HG03095 (cell line): ENCODE data around the gene ANKRD33B.
"Not testable (repeated sequence)": the region's sequence is repeated elsewhere in the genome, so short reads cannot be mapped to it uniquely, and the experiment has no call there.

Experiments
- ATAC-seq: cut with Tn5 transposase; IDR thresholded peaks from one replicate; pipeline ENCODE4 v1.9.1; 2021; ENCODE audit warnings: moderate library complexity; ENCODE audit not compliant: unreplicated experiment

Gene ANKRD33B

DNA sequence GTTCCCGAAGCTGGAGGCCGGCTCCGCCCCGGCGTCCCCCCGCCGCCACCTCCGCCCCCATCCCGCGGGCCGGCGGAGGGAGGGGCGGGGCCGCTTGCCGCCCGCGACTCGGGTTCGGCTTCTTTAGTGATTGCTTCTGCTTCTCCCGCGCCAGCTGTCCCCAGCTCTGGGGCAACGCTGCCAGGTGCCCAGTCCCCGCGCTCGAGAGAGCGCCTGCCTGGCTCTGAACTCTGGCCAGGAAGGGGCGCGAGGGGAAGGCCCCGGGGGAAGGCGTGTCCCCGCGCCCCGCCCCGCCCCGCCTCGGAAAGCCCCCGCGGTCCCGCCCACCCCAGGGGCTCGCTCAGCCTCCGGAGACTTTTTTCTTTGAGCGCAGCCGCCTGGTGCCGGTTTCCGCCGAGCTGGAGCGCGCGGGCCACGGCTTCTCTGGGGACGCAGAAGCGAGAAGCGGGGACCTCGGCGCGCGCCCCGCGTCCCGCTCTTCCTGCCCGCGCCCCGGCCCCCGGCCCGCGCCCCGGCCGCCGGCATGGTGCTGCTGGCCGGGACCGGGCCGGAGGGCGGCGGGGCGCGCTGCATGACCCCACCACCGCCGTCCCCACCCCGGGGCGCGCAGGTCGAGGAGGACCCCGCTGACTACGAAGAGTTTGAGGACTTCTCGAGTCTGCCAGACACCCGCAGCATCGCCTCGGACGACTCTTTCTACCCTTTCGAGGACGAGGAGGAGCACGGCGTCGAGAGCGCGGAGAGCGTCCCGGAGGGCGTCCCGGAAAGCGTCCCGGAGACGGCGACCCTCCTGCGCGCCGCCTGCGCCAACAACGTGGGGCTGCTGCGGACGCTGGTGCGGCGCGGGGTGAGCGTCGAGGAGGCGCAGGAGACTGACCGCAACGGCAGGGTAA lies at the start of gene ANKRD33B:
Gene ANKRD33B (plus strand): TSS at position 126 of the 893 bp plus-strand sequence. CDS start 398 bp downstream, at position 524.
- peak; percentile 47 for ATAC-seq

GRCh38 chr5:10514572-10514971 lies 49.3 kb upstream of the ANKRD33B start:
- not testable (repeated sequence) for ATAC-seq

DNA sequence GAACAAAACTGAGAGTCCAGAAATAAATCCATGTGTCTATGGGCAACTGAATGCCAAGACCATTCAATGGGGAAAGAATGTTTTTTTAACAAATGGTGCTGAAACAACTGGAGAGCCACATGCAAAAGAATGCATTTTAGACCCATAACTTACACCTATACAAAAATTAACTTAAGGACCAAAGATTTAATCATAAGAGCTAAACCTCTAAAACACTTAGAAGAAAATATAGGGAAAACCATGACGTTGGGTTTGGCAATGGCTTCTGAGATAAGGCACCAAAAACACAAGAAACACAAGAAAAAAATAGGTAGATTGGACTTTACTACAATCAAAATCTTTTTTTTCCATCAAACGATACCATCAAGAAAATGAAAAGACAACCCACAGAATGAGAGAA lies 48.4 kb upstream of the ANKRD33B start:
- ATAC-seq = no peak

DNA sequence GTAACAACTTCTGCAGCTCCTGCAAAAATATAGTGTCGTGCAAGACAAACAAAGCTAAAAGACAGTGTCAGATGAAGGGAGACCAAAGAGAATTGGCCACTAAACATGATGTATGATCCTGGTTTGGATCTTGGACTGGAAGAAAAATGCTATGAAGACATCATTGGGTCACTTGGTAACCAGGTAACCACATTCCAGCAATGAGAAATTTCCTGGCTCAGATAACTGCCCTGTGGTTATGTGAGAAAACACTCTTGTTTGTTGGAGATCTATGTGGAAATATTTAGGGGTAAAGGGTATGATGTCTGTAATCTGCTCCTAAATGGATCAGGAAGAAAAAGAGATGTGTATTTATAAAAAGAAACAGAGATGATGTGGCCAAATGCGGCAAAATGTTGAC lies 45.5 kb upstream of the ANKRD33B start:
- no peak for ATAC-seq

DNA sequence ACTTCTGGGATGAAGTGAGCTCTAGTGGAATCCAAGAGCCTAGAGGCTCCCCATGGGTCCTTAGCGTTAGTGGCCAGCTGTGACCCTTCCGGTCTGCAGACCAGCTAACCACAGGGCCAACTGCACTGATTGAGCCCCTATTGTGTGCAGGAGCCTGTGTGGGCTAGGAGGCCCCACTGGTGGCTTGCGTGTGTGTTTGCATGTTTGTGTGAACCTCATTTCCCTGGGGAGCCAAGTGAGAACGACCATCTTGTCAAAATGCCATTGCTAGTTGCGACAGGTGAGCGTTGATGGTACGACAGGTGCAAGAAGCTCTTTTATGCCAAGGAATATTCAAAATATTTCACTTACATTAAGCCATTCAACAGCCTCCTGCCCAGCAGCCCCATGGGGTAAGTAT lies 44.1 kb upstream of the ANKRD33B start:
- no peak for ATAC-seq

DNA sequence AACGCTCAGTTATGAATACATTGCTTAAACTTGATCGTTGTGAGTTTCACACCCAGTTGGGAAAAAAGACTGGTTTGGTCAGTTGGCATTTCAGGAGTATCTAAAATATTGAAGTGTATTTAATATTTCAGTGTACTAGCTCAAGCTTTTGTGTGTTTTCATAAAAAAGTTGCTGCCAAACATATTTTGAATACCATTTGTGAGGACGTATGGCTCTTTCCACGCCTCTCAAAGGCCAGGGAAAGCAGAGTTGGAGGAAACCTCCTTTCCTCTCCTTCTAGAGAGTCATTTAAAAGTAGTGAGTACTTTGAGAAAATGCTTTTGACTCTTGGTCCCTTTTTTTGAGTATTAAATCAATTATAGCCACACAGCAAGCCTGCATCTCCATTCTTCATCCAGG lies 43.2 kb upstream of the ANKRD33B start:
- no peak for ATAC-seq

GRCh38 chr5:10521466-10522223 lies 42.2 kb upstream of the ANKRD33B start:
- ATAC-seq = no peak

DNA sequence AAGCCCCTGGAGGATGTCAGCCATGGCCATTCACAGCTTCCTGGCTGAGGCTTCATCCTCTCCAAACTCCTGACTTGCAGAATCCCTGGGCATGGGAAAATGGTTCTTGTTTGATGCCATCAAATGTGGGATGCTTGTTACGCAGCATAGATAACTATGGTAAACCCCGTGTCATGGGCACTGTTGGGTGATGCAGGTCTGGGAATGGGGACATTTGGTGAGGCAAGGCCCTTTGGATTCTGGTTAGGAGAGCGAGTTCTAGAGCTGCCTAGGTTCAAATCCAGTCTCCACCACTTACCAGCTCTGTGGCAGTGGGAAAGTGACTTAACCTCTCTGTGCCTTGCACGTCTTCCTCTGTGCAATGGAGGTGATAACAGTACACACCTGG lies 41.7 kb upstream of the ANKRD33B start:
- no peak for ATAC-seq

GRCh38 chr5:10524376-10525123 lies 39.3 kb upstream of the ANKRD33B start:
- peak; percentile 9 for ATAC-seq

GRCh38 chr5:10525124-10525495 lies 38.8 kb upstream of the ANKRD33B start:
- peak; percentile 46 for ATAC-seq

DNA sequence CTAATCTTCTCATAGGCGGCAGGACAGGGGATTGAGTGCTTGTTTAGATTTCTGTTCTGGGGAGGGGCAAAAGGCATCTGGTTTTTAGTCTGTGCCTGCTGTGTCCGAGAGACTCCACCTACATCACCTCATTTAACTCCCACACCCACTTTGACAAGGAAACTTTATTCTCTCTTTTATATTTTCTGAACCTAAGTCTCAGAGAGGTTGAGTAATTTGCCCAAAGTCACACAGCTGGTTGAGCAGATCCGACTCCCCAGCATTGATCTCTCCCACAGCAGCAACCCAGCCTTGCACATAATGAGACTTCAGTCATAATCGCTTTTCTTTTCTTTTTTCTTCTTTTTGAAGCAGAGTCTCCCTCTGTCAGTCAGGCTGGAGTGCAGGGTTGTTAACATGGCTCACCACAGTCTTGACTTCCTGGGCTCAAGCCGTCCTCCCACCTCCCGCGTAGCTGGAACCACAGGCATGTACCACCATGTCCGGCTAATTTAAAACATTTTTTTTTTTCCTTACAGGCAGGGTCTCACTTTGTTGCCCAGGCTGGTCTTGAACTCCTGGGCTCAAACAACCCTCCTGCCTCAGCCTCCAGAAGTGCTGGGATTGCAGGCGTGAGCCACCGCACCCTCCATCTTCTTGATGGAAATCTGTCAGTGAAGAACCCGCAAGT lies 36.5 kb upstream of the ANKRD33B start:
- no peak for ATAC-seq

DNA sequence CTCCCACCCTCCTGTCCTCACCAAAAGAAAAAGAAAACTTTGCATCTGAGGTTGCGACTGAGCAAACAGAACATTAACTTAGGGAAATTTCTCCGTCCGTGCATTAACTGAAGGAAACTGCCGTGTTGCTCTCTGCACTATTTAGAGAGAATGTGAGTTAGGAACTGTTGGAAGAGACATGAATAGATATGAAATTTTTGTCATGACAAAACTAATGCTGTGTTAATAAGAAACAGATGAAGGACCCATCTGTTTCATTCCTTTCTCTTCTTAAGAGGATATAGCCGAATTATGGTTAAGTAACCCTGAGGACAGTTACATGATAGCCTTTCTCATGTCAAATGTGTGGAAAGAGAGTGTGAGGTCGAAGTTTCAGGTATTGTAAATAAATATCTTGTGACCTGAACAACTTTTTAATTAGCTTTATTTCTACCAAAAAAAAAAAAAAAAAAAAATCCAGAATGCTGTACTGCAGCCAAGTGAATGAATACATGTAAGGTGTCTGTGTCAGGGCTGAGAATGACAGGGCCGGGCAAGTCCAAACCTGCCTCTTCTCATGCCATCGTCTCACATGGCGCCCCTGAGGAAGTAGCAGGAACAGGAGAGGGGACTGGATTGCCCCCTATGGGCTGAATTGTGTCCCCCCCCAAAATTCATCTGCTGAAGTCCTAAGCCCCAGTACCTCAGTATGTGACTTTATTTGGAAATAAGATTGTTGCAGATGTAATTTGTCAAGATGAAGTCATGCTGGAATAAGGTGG lies 35.6 kb upstream of the ANKRD33B start:
- no peak for ATAC-seq

DNA sequence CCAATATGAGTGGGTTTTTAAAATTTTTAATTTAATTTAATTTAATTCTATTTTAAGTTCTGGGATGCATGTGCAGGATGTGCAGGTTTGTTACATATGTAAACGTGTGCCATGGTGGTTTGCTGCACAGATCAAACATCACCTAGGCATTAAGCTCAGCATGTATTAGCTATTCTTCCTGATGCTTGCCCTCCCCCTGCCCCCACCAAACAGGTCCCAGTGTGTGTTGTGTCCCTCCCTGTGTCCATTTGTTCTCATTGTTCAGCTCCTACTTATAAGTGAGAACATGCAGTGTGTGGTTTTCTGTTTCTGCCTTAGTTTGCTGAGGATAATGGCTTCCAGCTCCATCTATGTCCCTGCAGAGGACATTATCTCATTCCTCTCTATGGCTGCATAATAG lies 35.0 kb upstream of the ANKRD33B start:
- no peak for ATAC-seq

DNA sequence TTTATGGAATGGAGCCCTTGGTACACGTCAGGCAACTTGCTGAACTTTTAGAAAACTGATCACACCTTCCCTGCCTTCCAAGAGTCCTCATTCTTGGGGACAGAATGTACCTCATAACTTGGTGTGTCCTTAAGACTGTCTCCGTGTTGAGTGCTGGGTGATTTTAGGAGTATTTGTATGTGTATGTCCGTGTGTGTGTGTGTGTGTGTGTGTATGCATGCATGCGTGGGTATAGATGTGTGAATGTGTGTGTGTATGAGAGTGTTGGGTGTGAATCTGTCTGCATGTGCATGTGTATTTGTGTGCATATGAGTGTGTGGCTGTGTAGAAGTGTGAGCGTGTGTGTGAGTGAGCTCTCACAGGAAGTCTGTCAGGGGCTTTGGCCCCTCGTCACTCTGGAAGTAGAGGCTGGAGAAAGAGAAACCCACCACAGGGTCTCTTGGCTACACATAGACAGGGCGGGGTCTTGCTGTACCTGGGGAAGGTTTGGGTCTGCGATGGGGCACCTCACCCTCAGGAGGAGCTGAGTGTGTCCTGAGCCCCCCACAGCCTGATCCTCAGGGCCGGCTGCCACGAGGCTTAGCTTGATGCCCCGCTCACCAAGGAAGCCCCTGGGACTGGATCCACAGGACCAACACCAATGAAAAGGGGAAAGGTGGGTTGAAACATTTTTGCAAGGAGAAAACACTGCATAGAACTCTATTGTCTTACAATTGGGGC lies 33.1 kb upstream of the ANKRD33B start:
- no peak for ATAC-seq

DNA sequence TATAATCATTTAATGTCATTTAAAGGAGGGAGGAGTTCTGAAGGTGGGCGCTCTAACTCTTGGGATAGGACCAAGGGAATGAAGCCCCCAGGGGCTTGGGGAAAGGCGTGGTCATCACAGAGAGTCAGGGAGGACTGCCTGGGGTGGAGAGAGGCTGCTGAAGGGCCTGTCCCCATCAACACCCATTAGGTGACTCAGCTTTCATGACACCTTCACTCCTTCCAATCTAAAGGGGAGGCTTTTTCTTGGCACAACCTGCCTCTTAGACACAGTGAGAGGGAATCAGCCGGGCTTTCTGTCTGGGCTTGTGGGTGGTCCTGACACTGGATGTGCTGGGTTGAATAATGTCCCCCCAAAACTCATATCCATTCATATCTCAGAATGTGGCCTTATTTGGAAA lies 31.4 kb upstream of the ANKRD33B start:
- ATAC-seq = no peak

DNA sequence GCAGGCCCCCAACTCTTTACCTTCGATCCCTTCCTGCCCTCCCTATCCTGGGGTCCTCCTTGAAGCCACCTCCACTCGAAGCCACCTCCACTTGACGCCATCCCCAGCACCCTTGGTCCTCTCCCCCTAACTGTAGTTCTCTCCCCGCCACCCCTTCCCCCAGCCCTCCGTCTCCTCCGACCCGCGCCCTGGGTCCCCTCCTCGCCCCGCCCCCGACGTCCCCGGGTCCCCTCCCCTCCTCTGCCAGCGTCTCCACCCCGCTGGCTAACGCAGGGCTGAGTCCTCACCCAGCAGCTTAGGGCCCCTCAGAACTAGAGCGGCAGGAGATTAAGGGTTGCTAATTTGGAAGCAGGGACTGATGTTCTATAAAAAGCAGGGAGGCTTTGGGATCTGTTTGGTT lies 30.6 kb upstream of the ANKRD33B start:
- no peak for ATAC-seq

DNA sequence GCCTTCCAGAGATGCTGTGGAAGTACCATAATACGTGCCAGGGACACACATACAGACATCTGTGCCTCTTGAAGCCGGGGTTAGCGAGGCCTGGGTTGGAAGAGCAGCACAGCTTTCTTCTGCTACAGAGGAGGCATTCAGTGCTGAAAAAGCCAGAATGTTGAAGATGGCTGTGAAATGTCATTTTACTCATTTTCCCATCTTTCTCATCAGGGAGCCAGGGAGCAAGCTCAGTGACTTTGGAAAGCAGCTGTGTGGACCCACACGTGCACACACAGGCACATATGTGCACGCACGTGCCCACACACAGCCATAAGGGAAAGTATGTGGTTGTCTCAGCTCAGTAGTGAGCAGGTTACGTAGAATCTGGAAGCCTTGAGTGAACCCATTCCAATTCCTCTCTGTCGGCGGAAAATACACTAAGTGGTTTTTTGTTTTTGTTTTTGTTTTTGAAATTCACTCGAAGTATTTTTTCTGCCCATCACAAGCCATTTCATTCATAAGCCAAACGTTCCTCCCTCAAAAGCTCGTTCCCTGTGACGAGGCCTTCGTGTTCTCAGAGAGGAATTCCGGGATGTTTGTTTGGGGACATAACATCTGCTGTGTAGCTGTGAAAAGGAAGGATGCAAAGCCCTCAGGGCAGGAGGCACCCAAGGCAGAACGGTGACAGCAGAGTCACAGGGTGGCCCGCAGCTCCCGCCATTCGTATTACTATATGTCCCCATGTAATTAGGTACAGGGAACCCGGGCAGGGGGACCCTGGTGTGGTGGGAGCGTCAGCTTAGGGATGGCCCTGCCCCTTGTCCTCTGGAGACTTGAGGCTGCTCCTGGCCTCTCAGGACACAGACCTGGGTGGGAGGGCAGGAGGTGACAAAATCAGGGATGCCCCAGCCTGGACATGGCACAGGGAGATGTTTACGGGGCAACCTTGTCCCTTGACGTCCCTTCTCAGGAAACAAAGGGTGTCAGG lies 29.0 kb upstream of the ANKRD33B start:
- no peak for ATAC-seq

DNA sequence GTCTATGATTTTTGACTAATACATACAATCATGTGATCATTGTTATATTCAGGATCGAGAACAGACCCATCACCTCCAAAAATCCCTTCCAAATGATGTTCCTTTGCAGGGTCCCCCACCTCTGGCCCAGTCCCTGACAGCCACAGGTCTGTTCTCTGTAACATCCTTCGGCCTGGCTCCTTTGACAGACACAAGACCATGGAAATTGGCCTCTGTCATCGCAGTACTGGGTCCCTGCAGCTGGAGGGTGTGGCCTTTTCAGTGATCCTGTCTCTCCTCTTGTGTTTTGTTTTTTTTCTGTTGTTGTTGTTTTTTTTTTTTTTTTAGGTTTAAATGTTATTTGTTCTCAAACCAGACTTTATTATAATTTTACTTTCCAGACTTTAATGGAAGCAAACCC lies 27.4 kb upstream of the ANKRD33B start:
- no peak for ATAC-seq
